HL-60/S4 treated with retinoic acid at 250 ng/mL for 4 days and 3 days (cell line): Measurements from ENCODE around the gene MKLN1.
"Not testable (repeated sequence)": the region's sequence is repeated elsewhere in the genome, so short reads cannot be mapped to it uniquely, and the experiment has no call there.

Experiments
- in situ Hi-C: fragments of 300-500 bp; cut with MboI; formaldehyde crosslinking; loops from 2 replicates; pipeline ENCODE4 v1.7.0; 2022; ENCODE audit warnings: low sequenced_read_pairs

Gene MKLN1

DNA sequence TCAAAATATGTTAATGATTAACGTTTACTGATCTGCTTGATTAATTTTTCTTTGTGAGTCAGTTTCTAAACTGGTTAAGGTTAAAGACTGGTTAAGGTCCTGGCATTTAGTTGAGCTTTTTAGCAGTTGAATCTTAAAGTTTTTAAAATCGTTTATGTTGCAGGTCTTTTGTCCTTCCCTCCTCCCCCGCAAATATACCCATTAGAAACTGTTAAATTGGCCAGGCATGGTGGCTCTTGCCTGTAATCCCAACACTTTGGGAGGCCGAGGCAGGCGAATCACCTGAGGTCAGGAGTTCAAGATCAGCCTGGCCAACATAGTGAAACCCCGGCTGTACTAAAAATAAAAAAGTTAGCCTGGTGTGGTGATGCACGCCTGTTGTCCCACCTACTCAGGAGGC is 127.9 kb downstream of the MKLN1 start:
- in situ Hi-C loops = no loop called here

DNA sequence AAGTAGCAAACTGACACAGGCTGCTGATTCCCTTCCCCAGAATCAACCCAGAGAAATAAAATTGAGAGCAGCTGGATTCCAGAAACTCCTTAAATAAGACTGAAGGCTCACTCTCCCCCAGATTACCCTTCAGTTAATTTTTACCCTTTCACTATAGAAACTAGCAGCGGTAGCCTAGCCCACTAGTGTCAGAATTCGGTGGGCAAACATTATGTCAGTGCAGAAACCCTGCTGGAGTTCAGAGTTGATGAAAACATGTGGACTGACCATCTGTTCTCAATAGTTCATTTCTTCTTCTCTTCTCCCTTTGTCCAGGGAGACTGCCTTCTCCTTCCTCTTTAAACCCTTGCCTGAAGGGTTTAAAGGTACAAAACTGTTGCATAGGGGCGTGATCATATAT is 128.7 kb downstream of the MKLN1 start:
- in situ Hi-C loops = no loop called here

DNA sequence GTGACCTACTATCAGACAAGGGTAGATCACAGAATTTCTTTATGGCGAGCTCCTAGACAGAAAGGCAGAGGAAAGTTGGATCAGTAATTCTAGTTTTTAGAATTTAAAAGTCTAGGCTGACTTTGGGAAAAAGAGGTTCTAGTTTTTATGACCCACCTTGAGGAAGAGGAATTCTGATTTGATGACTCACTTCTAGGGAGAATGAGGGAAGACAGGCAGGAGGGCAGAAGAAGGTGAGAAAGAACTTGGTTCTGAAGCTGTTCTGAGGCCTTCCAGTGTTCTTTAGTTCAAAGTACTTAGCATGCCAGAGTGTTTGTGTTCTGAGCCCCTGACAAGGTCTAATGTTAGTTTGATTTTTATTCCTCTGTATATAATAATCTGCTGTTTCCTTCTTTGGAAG is 131.6 kb downstream of the MKLN1 start:
- in situ Hi-C loops = no loop called here

DNA sequence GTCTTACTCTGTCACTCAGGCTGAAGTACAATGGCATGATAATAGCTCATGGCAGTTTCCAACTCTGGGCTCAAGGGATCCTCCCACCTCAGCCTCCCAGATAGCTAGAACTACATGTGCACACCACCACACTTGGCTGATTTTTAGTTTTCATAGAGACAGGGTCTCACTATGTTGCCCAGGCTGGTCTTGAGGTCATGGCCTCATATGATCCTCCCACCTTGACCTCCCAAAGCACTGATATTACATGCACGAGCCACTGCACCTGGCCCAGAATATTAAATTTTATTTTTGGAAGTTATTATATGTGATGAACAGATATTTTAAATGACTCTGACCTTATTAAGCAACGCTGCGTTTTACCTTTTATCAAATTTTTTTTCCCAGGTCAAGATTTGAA is 134.4 kb downstream of the MKLN1 start:
- in situ Hi-C loops = no loop called here

DNA sequence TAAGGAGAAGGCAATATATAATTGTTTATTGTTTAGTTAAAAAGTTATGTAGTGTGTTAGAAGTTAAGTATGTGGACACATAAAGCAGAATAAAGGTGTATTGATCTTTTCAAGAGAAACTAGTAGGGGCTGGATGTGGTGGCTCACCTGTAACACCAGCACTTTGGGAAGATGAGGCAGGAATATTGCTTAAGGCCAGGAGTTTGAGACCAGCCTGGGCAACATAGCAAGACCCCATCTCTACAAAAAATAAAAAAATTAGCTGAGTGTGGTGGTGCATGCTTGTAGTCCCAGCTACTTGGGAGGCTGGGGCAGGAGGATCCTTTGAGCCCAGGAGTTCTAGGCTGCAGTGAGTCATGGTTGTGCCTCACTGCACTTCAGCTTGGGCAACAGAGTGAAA is 135.0 kb downstream of the MKLN1 start:
- in situ Hi-C loops = not testable (repeated sequence)

DNA sequence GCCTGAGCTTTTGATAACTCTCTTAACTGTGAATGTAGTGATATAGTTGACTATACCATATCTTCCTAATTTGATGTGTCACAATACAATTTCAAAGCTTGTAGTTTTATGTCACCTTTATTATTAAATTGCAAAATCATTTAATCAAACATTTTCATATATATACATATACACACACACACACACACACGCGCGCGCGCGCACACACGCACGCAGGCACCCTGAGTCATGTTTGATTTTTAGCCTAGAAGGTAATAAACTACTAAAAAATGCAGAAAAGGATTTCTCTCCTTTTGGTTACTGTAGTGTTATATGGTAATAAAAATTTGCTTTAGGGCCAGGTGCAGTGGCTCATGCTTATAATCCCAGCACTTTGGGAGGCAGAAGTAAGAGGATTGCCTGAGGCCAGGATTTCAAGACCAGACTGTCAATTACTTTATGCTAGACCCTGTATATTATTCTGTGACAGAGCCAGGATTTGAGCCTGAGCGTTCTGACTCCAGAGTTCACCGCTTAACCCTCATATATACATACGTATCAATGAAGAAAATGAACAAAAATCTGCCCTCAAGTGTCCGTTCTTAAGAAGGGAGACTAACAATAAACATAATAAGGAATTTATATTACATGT is 139.2 kb downstream of the MKLN1 start:
- in situ Hi-C loops = no loop called here

DNA sequence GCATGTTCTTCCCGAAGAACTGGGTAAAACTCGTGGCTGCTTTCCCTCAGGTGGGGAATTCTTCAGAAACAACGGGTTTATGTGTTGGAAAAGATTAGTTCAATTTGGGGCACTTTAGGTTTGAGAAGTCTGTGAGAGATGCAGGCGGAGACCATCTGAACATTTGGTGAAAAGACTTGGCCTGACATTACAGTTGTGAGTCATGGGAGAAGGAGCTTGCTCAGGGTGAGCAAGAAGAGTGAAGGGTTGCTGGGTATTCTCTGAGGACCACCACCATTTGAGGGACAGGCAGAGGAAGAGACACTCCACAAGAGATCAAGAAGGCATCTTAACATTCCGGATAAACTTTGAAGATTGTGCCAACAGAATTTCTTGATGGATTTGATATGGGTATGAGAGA is 140.1 kb downstream of the MKLN1 start:
- in situ Hi-C loops = no loop called here

DNA sequence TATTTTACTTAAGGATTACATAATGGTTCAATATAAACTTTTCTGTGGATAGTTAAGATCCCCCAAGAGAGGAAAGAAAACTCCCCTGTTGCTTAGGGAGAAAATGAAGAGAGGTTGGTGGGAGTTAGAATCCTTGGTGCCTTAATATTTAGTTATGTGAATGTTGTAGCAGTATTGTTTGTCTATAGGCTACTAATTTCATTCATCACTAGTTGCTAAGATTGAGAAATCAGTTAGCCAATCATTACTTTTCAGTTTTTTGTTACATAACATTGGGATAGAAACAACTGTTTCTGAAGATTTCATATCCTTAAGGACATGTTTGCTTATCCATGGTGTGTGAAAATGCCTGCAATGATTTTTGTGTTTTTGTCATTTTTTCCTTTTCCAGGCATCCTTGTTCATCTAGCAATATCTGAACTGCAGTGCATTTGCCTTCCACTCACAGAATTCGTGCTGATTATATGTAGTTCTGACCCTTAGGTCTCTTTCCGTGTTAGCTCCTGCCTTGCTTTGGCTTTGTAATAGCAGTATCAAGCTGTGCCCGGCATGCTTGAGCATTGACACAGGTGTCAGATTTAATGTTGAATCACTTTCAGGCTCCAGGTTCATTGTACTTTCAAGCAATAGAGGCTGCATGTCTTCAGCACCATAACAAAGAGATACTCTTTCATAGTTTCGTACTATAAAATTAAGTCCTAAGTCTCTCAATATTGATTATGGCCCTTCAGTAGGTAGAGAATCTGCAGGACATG is 143.8 kb downstream of the MKLN1 start:
- in situ Hi-C loops = no loop called here

DNA sequence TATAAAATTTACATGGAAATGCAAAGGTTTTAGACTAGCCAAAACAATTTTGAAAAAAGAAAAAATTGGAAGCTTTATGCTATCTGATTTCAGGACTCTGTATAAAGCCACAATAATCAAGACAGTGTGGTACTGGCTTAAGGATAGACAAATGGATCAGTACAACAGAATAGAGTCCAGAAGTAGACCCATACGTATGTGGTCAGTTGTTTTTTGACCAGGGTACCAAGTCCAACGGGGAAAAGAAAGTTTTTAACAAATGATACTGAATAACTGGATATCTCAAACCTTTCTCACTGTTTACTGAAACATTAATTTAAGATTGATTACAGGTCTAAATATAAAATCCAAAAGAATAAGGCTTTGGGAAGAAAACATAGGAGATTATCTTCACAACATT is 149.1 kb downstream of the MKLN1 start:
- in situ Hi-C loops = no loop called here

DNA sequence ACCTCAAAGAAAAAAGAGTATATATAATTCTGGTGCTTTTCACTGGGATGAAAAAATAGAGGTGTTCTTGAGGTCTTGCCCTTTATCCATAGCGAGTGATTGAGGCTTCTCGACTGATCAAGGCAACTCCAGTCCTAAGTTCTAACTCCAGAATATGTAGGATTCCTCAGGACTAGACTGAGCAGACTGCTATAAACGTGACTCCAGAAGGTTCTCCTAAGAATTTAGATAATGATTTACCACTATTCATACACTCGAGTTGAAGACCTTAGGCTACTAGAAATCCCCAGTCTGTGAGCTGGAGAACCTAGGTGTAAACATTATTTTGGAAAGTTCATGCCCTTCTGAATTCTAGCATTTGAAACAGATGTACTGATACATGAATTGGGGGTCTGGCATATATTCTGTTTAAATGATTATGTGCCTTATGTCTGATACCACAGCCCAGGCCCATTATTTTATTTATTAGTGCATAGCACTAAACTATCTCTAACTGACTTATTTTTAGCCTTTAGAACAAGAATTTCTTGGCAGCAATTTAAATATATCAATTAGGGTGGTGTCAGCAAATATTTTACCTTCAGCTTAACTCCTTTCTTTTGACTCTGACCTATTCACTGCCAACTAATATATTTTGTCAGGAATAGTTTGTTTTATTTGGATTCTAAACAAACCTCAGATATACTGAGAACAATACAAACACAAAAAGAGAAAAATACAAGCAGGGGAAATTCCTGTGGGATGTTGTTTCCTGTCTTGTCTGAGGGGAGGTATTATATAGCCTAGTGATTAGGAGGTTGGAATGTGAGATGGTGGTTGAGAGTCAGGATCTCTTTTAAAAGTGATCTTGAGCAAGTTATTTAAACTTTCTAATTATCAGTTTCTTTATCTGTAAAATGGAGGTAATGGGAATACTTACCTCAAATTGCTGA is 153.0 kb downstream of the MKLN1 start:
- in situ Hi-C loops = no loop called here

DNA sequence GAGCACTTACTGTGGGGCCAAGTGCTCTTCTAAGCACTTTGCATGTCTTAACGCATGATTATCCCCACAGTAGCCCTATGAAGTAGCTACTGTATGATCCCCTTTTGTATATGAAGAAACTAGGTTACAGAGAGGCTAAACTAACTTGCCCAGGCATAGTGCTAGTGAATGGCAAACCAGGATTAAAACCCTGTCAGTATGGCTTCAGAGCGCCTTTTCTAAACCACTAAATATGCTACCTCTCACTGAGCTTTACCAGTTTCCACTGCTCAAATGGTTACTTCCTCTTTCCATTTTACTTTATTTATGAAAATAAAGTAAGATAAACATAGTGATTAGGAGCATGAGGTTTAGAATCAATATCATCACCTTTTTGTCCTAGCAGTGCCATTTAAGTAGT is 155.1 kb downstream of the MKLN1 start:
- in situ Hi-C loops = no loop called here

DNA sequence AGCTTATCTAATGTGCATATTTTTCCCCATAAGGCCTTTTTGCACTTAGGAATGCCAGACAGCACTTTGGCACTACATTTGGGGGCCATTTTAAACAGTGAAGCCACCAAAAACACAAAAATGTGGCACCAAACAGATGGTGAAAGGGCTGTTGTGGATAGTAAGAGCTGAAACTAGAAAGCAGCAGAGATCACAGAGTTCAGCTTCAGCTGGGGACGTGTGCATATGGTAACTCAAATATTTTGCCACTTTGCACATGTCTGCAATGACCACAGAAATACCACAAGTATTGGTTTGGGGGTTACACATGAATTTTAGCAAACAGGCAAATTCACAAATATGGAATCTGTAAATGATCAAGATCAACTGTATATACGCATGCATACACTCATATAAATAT is 155.9 kb downstream of the MKLN1 start:
- in situ Hi-C loops = no loop called here

DNA sequence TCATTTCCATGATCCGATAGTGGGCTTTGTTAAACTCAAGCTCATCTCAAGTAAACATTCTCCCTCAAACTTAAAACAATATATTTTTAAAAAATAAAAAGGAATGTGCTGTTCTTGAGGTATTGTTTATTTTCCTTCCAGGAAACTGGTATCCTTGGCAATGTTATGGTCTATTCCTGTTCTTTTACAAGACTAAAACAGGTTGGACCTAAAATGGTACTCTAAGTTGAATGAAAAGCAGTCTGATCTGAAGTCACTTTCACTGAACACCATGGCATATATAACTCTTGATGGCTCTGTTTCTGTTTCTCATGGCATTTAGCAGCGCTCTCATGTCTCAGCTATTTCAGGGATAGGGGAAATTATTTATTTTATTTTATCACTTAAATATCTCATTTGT is 158.7 kb downstream of the MKLN1 start:
- in situ Hi-C loops = no loop called here

DNA sequence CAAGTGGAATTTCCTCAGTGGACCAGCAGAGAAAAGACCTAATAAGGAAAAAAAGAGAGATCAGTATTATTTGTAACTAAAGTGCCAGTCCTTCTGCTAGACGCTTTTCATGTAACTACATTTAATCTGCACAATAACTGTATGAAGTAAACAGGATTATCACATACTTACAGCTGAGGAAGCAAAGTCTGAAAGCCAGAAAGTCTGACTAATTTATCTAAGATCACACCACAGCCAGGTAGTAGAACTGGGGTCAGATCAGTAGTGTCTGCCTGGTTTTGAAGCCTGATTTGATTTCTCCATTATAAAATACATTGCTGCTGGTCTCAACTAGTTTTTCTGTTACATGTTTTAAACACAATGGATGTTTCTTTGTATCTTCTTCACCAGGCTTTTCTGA is 159.5 kb downstream of the MKLN1 start:
- in situ Hi-C loops = no loop called here

DNA sequence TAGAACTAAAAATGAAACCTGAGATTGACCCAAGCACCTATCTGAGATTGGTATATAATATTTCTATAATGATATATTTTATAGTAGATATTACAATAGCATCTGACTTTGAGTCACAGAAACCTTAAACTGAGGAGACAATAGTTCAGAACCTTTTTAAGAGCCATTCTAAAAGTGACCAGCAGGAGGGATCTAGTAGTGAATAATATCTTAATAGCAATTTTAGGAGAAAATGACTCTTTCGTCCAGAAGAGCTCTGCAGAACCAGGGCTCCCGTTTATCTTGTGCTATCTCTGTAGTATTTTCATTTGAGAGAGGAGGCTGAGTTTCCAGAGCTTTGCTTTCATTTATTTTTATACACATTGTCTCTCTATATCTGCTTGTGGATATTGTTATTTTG is 160.7 kb downstream of the MKLN1 start:
- in situ Hi-C loops = no loop called here

DNA sequence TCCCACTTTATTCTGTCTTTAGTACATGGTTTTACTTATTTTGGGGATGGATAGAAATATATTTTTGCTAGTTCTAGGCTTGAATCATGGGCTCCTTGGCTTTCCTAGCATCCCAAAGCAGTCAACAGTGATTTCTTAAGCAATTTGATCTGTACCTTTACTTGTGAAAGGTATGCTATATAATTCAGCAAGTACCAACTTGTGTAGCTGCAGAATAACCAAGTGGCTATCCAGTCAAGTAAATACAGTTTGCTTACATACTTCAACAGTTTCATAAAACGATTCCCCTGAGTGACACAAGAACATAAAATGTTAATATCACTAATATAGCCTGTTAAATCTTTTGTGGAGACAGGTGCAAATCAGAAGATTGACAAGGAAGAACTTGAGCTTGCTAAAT is 161.5 kb downstream of the MKLN1 start:
- in situ Hi-C loops = no loop called here

DNA sequence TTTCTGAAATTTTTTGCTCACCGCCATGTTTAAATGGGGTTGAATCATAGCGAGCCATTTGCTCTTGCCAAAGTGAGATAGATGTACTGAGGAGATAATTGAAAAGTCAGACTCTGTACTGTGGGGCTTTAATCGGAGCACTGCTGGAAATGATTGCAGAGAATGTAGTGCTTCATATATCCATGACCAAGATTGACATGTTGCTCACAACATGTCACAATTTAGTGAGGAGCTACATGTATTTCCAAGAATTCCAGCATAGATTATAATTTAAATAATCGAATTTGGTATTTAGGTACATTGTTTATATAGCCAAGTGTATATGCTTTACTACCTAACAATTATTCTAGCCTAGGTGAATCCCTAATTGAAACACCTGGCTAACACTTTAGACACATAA is 162.2 kb downstream of the MKLN1 start:
- in situ Hi-C loops = no loop called here

DNA sequence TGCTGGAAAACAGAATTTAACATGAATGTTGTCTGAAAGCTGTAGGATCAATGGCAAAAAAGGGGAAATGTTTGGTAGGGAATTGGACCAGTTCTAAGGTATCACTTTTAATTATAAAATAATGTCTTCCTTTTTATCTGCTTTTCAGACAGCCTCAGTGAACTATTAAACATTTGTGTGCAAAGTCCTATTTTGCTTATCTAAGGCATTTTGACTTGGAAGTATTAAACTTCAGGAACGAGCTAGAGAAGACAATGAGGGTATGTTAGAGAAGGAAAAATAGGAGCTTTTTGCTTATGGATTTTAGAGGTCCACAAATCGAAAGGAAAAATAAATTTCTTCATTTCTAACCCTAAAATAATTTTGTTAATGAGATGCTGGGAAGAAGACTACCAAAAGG is 165.4 kb downstream of the MKLN1 start:
- in situ Hi-C loops = no loop called here

DNA sequence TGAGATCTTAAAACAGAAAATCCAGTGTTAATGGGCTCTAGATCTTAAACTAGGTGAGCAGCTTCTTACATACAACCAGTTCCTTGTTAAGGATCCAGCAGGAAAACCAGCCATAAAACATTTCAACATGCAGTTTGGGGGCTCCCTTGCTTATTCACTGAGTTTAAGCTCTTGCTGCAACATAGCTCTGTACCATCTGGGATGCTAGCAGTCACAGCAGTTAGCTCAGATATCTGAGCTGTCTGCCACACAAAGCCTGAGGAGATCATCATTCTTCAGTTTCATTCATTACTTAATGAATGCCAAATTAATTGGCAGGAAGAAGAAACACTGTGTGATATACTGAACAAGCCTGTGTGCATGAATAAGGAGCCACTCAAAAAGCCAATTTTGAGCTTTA is 165.9 kb downstream of the MKLN1 start:
- in situ Hi-C loops = no loop called here

DNA sequence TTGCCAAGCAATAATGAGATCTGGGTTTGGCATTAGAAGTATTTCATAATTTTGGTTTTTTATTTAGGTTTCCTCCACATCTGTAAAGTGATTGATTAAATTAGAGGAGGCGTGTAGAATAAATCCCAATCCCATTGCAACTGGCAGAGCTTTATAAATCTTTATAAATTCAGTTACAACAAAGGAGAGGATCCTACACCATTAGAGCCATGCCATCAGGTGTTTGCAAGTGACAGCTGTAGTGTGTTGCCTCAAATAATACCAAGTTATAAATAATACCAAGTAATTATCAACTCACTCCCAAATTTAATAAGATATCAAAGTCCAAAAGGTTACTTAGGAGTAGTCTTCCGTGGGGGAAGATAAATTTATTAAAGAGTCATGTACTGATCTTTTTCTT is 166.5 kb downstream of the MKLN1 start:
- in situ Hi-C loops = no loop called here

DNA sequence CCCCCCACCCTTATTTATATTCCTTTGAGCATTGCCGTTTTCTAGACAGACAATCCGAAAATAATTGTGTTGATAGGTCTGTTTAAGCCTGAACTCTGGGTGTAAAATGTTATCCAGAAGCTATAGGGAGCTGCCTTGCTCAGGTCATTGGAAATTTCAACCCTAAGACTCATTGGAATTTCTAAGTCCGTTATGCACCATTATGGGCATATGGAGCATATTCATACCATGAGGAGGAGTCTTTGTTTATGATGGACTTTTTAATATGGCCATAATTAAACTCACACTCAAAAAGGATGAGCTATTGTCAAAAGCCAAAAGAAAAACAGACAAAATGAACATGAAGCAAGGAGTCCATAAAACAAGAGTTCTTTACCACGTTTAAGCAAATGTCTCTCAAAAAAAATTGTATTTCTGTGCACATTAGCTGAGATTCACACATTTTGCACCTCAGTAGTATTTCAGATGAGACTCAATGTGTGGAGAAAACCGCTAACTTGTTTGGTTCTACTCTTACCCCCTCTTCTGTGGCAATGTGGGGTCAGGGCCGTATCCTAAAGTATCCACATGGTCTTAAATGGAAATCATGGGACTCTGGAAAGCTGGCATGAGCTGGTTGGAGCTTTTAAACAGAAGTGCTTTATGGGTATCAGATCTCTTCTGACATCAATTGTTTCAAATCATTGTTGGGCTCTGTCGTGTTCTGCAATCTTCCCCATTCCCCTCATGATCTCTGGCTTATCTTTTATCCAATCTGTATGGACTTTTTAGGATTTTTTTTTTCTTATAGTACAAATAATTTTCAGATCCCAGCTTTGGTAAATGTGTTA is 168.2 kb downstream of the MKLN1 start:
- in situ Hi-C loops = no loop called here
